Activated gamma-delta T cell treated with anti-CD3 and anti-CD28 coated beads, Interleukin-2, amount 50 U/mL, for 16 hours (primary cell): Measurements from ENCODE around the gene OR10K2.

Experiments
- DNase-seq: peaks from one replicate; pipeline ENCODE4 v3.0.0-alpha.2; 2020; ENCODE audit warnings: low read depth

Gene OR10K2

GRCh38 chr1:158371188-158371953, 54.7 kb downstream of the OR10K2 start:
- DNase-seq, result no peak
